ENCODE measurements around the gene CDKN3.

GRCh38 chr14:54427871-54428270 is 31.1 kb downstream of the CDKN3 start:
- no peak for TF ChIP-seq POLR2A (IDR thresholded peaks at IDR 0.05)
- TF ChIP-seq CTCF (IDR thresholded peaks at IDR 0.05): no peak

Measured in vagina (tissue), 2 donors.